K562 (cell line): ENCODE results near the gene PHKG2. TPM values are rescaled to one million over a fixed set of nuclear protein-coding genes. Genes with fewer than 3 reads are reported as not detected.

ENCODE experiments used
- BMI1 ChIP-seq: fragments of 150-350 bp; IDR thresholded peaks from 2 replicates; pipeline ENCODE4 v1.6.1; 2014; ENCODE audit warnings: low read length
- CCAR2 ChIP-seq: fragments of 200-400 bp; formaldehyde crosslinking; IDR thresholded peaks from 2 replicates; pipeline ENCODE4 v1.6.1; 2017; ENCODE audit warnings: mild to moderate bottlenecking, low read depth, low read length
- CCNT2 ChIP-seq: IDR thresholded peaks from 2 replicates; pipeline ENCODE4 v1.6.1; 2011; ENCODE audit warnings: borderline replicate concordance, low read depth, mild to moderate bottlenecking, moderate library complexity, mixed read lengths, low read length; ENCODE audit not compliant: insufficient read length; ENCODE audit errors: extremely low read depth
- ELF4 ChIP-seq: fragments of 450-650 bp; formaldehyde crosslinking; IDR thresholded peaks from 2 replicates; pipeline ENCODE4 v1.4.0; 2022; ENCODE audit warnings: missing genetic modification characterization
- ETS2 ChIP-seq: IDR thresholded peaks from 2 replicates; pipeline ENCODE4 v1.6.1; 2016; ENCODE audit warnings: borderline replicate concordance, missing genetic modification characterization, mild to moderate bottlenecking, moderate library complexity, missing compliant biosample characterization; ENCODE audit not compliant: poor library complexity, severe bottlenecking
- HMGN3 ChIP-seq: IDR thresholded peaks from 2 replicates; pipeline ENCODE4 v1.6.1; 2011; ENCODE audit warnings: borderline replicate concordance, low read depth, mild to moderate bottlenecking, mixed read lengths, low read length; ENCODE audit not compliant: insufficient read length; ENCODE audit errors: extremely low read depth
- LARP7 ChIP-seq: fragments of 450-650 bp; IDR thresholded peaks from 2 replicates; pipeline ENCODE4 v1.6.1; 2016
- PATZ1 ChIP-seq: fragments of 250-450 bp; sonication (Bioruptor Pico); IDR thresholded peaks from 2 replicates; pipeline ENCODE4 v1.5.0; 2020; ENCODE audit warnings: mild to moderate bottlenecking, borderline replicate concordance
- PBX2 ChIP-seq, 2 experiments: IDR thresholded peaks in 1 of 2; conservative IDR thresholded peaks in 1 of 2; 2 replicates each; pipeline ENCODE4 v1.6.1; 2016; ENCODE audit warnings: low read depth in 2 of 2, mild to moderate bottlenecking in 1 of 2, missing compliant biosample characterization in 1 of 2, missing genetic modification characterization in 1 of 2, moderate library complexity in 1 of 2
- SOX6 ChIP-seq: fragments of 450-650 bp; IDR thresholded peaks from 2 replicates; pipeline ENCODE4 v1.6.1; 2014; ENCODE audit warnings: mild to moderate bottlenecking
- TBL1XR1 ChIP-seq, 2 experiments: IDR thresholded peaks; 2 replicates each; pipeline ENCODE4 v1.6.1; 2012; ENCODE audit warnings: improper control_type of control experiment in 2 of 2, low read length in 2 of 2, mild to moderate bottlenecking in 1 of 2
- TEAD1 ChIP-seq, 2 experiments: fragments of 450-650 bp in 1 of 2; sonication (generic) in 1 of 2; formaldehyde crosslinking; IDR thresholded peaks; 2 replicates each; pipeline versions ENCODE4 v1.4.0 to v1.8.0; 2020 to 2022; ENCODE audit warnings: mild to moderate bottlenecking in 2 of 2, missing genetic modification reagents in 1 of 2
- ZC3H4 ChIP-seq: sonication (generic); formaldehyde crosslinking; IDR thresholded peaks from 2 replicates; pipeline ENCODE4 v1.9.0; 2021; ENCODE audit warnings: missing genetic modification reagents, borderline replicate concordance
- ZNF134 ChIP-seq: fragments of 250-450 bp; sonication (Bioruptor Pico); conservative IDR thresholded peaks from 2 replicates; pipeline ENCODE4 v1.4.0; 2020
- ZNF780A ChIP-seq: fragments of 250-450 bp; sonication (Bioruptor Pico); IDR thresholded peaks from 2 replicates; pipeline ENCODE4 v1.5.0; 2021; ENCODE audit warnings: mild to moderate bottlenecking
- polyA plus RNA-seq, 8 experiments: library from polyadenylated mRNA; depleted of rRNA in 4 of 8; stranded (reverse) in 5 of 8; unstranded in 3 of 8; fragments of >200 nt; fragmentation: Nextera tagmentation in 2 of 8; fragmentation: Illumina TruSeq in 1 of 8; extraction: Ambion mirVana in 2 of 8; extraction: Trizol in 1 of 8; gene quantifications; 2 replicates each; pipeline versions ENCODE4 v1.2.1 to v1.2.3, GENCODE V29; 2011 to 2014; ENCODE audit warnings: inconsistent platforms in 1 of 8, missing spikeins in 1 of 8
- total RNA-seq, 7 experiments: library from RNA; depleted of rRNA in 6 of 7; stranded (reverse); fragments of >200 nt in 6 of 7; fragmentation: Illumina TruSeq in 2 of 7; extraction: Trizol in 2 of 7; gene quantifications; 2 replicates each; pipeline versions ENCODE4 v1.2.1 to v1.2.3, GENCODE V29; 2011 to 2021; ENCODE audit warnings: low replicate concordance in 1 of 7
- TF ChIP-seq, protein P1 (sequence below): fragments of 450-650 bp; IDR thresholded peaks from 2 replicates; pipeline ENCODE4 v1.7.1; 2018; ENCODE audit warnings: mild to moderate bottlenecking, low read depth; ENCODE audit not compliant: partially characterized antibody
- TF ChIP-seq, protein P2 (sequence below): fragments of 250-450 bp; sonication (Bioruptor Pico); IDR thresholded peaks from 2 replicates; pipeline ENCODE4 v1.8.0; 2021; ENCODE audit warnings: mild to moderate bottlenecking, moderate library complexity

The PHKG2 gene
- total and polyA plus RNA-seq, 9 of the 15 experiments (the other 6 are each of a cell fraction or from before 2014, with no cell fraction given), result 5.8 to 54.2 (median 30.7) TPM

DNA sequence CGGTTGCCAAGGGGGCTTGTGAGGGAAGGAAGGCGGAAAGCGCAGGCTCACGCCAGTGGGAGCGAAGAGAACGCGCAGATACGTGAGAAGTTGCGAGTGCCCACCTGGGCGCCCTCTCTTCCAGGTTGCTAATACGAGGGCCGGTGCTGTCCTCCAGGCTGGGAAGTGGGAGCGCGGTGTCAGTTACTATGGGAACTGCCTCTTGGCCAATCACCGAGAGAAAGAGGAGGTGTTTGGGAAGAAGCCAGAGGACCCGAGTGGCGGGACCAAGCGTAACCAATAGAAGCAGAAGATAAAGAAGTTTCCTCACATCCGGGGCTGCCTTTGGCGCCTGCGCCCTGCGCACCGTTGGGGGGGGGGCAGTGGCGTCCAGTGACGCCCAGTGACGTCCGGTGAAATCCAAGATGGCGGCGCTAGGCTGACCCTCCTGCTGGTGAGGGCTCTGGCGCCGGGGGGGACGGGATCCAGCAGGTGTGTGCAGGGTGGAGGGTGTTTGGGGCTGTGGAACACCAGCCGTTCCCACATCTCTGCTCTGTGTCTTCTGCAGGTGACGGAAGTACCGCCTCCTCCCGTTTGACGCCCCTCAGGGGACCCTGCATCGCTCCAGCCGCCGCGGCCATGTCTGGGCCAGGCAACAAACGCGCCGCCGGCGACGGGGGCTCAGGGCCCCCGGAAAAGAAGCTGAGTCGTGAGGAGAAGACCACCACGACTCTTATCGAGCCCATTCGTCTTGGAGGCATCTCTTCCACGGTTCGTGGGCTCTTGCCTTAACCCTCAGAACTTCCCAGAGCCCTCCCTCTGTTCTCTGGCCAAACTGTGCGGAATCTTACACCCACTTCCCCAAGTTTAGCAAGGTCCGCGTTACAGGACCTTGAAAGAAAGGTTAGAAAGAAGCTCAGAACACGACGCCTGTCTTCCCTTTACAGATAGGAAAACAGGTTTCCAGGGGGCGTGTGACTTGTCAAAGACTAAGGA lies 14.0 kb downstream of the PHKG2 start, which contains the start of the genes CFAP119 and RNF40 (continued):
- no peak for TF ChIP-seq CCAR2
- TF ChIP-seq ETS2 (tag), result no peak
- TF ChIP-seq TBL1XR1 (IDR thresholded peaks at IDR 0.05; ENCODE audit: low read length in 2 of 2), result peak in 1 of 2 experiments; percentile 36; a peak in 1 of 4 replicates
- TF ChIP-seq, protein P1, sequence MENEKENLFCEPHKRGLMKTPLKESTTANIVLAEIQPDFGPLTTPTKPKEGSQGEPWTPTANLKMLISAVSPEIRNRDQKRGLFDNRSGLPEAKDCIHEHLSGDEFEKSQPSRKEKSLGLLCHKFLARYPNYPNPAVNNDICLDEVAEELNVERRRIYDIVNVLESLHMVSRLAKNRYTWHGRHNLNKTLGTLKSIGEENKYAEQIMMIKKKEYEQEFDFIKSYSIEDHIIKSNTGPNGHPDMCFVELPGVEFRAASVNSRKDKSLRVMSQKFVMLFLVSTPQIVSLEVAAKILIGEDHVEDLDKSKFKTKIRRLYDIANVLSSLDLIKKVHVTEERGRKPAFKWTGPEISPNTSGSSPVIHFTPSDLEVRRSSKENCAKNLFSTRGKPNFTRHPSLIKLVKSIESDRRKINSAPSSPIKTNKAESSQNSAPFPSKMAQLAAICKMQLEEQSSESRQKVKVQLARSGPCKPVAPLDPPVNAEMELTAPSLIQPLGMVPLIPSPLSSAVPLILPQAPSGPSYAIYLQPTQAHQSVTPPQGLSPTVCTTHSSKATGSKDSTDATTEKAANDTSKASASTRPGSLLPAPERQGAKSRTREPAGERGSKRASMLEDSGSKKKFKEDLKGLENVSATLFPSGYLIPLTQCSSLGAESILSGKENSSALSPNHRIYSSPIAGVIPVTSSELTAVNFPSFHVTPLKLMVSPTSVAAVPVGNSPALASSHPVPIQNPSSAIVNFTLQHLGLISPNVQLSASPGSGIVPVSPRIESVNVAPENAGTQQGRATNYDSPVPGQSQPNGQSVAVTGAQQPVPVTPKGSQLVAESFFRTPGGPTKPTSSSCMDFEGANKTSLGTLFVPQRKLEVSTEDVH, result peak; percentile 78
- 0 out of 4 replicates have a peak, but pooled peaks of 1 of the 2 experiments have one; percentile 43 for TF ChIP-seq TEAD1 (CRISPR knock-in tag; IDR thresholded peaks at IDR 0.05)
- peak; percentile 22 for TF ChIP-seq HMGN3
- no peak for TF ChIP-seq PBX2 (CRISPR knock-in tag; IDR thresholded peaks at IDR 0.05; ENCODE audit: low read depth)
- no peak for TF ChIP-seq PBX2 (tag; conservative IDR thresholded peaks at IDR 0.05; ENCODE audit: low read depth)
- no peak for TF ChIP-seq ELF4 (CRISPR knock-in tag)
- TF ChIP-seq LARP7, result no peak
- TF ChIP-seq SOX6, result no peak
- TF ChIP-seq PATZ1 (CRISPR knock-in tag), result no peak
- TF ChIP-seq BMI1, result peak; percentile 63
- TF ChIP-seq ZC3H4 (CRISPR knock-in tag), result no peak
- TF ChIP-seq, protein P2, sequence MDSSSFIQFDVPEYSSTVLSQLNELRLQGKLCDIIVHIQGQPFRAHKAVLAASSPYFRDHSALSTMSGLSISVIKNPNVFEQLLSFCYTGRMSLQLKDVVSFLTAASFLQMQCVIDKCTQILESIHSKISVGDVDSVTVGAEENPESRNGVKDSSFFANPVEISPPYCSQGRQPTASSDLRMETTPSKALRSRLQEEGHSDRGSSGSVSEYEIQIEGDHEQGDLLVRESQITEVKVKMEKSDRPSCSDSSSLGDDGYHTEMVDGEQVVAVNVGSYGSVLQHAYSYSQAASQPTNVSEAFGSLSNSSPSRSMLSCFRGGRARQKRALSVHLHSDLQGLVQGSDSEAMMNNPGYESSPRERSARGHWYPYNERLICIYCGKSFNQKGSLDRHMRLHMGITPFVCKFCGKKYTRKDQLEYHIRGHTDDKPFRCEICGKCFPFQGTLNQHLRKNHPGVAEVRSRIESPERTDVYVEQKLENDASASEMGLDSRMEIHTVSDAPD, result no peak
- TF ChIP-seq ZNF780A (CRISPR knock-in tag), result no peak
- no peak for TF ChIP-seq ZNF134
- TF ChIP-seq CCNT2, result peak; percentile 44
